Measurements from ENCODE around the gene FARS2. TPM values are rescaled to one million over a fixed set of nuclear protein-coding genes. Genes with fewer than 3 reads are reported as not detected.

The FARS2 gene
- total RNA-seq, 4 donors from 2014 or later: 16.4 to 26.1 (median 21.4) TPM

DNA sequence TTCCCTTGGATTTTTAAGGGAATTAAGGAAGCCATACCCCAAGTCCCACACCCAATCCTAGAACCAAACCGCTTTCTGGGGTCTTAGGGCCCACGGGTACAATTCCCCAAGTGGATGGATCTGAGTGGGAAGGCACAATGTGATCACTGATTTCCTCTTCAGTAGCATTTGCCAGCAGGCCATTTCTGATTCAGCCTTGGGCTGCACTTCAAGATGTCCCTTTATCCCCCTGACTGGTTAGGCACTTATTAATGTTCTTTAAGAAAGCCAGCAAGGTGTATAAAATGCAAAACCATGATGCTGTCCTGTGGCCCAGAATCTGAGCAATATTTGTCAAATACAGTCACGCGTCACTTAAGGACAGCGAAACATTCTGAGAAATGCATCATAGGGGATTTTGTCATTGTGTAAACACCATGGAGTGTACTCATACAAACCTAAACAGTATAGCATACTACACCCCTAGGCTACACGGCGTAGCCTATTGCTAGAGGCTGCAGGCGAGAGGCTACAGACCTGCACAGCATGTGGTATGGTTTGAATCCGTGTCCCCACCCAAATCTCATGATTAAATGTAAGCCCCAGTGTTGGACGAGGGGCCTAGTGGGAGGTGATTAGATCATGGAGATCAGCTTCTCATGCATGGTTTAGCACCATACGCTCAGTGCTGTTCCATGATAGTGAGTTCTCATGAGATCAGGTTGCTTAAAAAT lies 511.3 kb downstream of the FARS2 start:
- Histone ChIP-seq H3K36me3 (peaks cover 0 to 42% (median 0%) of the 10 kb centered on the region in 3 donors), H3K27me3 (no peaks in the 10 kb centered on the region), H3K4me3 (no peak overlapping the region), H3K4me1 (no peaks in the 10 kb centered on the region), H3K27ac (no peak overlapping the region), H3K9me3 (no peaks in the 10 kb centered on the region)
- 95% methylated on average over 11 of the region's 11 CpGs for WGBS, 2 donors
- TF ChIP-seq POLR2A (IDR thresholded peaks at IDR 0.05): no peak
- TF ChIP-seq, protein P1, sequence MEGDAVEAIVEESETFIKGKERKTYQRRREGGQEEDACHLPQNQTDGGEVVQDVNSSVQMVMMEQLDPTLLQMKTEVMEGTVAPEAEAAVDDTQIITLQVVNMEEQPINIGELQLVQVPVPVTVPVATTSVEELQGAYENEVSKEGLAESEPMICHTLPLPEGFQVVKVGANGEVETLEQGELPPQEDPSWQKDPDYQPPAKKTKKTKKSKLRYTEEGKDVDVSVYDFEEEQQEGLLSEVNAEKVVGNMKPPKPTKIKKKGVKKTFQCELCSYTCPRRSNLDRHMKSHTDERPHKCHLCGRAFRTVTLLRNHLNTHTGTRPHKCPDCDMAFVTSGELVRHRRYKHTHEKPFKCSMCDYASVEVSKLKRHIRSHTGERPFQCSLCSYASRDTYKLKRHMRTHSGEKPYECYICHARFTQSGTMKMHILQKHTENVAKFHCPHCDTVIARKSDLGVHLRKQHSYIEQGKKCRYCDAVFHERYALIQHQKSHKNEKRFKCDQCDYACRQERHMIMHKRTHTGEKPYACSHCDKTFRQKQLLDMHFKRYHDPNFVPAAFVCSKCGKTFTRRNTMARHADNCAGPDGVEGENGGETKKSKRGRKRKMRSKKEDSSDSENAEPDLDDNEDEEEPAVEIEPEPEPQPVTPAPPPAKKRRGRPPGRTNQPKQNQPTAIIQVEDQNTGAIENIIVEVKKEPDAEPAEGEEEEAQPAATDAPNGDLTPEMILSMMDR (IDR thresholded peaks at IDR 0.05): no peak
- TF ChIP-seq EP300 (IDR thresholded peaks at IDR 0.05): no peak
- DNase-seq (ENCODE audit: low spot score in 2 of 2): no peak

DNA sequence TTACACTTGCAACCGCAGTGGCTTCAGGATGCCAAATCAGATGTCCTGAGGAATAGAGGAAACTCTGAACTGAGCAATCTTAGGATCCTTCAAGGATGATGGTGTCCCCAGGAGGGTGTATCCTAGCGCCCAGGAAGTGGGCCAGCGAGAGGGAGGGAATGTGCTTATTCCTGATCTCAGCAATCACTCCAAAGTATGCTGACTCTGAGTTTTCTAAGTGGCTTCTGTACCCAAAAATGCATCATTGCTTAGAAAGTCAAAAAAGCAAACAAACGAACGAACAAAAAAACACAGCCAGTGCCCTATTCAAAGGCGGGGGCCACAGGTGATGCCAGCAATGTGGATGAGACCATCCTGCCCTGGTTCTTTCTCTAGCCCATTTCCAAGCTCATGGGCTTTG lies 514.8 kb downstream of the FARS2 start:
- 96% methylated on average over 6 of the region's 6 CpGs for WGBS, 2 donors
- Histone ChIP-seq H3K27ac (no peak overlapping the region), H3K36me3 (peaks cover 0 to 38% (median 0%) of the 10 kb centered on the region in 3 donors), H3K27me3 (no peaks in the 10 kb centered on the region), H3K4me1 (no peaks in the 10 kb centered on the region), H3K4me3 (no peak overlapping the region), H3K9me3 (no peaks in the 10 kb centered on the region)
- TF ChIP-seq, protein P1 (IDR thresholded peaks at IDR 0.05): no peak
- TF ChIP-seq EP300 (IDR thresholded peaks at IDR 0.05): no peak
- TF ChIP-seq POLR2A (IDR thresholded peaks at IDR 0.05): no peak
- no peak for DNase-seq (ENCODE audit: low spot score in 2 of 2)

DNA sequence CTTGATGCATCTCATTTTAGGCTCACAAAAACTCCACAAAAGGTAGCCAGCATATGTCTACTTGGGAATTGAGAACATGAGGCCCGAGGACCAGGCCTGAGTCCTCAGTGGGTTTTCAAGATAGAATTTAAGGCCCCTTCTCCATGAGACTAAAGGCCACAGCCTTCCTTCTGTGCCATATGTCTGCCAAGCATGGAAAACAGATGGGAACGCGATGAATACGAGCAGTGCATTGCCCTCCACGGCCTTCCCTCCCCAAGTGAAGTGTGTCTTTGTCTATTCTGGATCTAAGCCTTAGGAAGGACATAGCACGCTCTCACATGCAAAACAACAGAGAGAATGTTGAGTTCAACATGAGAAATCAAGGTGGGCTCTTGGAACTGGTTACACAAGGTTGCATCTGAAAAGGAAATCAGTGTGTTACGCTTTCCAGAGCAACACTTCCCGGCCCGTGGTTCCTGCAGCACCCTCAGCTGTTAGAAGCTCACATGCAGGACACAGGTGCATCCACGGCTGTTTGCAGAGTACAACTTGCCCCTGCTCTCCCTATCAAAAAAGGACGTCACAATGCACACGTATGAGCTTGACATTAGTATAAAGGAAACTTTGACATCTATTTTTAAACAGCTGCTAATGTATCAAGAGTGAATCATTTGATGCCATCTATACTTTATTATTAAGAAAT lies 515.5 kb downstream of the FARS2 start:
- no peak for DNase-seq (ENCODE audit: low spot score in 2 of 2)
- Histone ChIP-seq H3K27me3 (no peaks in the 10 kb centered on the region), H3K4me1 (no peaks in the 10 kb centered on the region), H3K9me3 (no peaks in the 10 kb centered on the region), H3K4me3 (no peak overlapping the region), H3K36me3 (peaks cover 0 to 33% (median 0%) of the 10 kb centered on the region in 3 donors), H3K27ac (no peak overlapping the region)
- WGBS, 2 donors: 65 to 68% methylated on average over 12 of the region's 12 CpGs
- TF ChIP-seq EP300 (IDR thresholded peaks at IDR 0.05): no peak
- TF ChIP-seq, protein P1 (IDR thresholded peaks at IDR 0.05): no peak
- TF ChIP-seq POLR2A (IDR thresholded peaks at IDR 0.05): no peak

- TF ChIP-seq POLR2A (IDR thresholded peaks at IDR 0.05) (no peak), EP300 (IDR thresholded peaks at IDR 0.05) (no peak)
- TF ChIP-seq, protein P1 (IDR thresholded peaks at IDR 0.05): no peak
- no peaks in the 10 kb centered on the region for H3K27me3 ChIP-seq
Measured at GRCh38 chr6:5778317-5778857, 517.1 kb downstream of the FARS2 start.

DNA sequence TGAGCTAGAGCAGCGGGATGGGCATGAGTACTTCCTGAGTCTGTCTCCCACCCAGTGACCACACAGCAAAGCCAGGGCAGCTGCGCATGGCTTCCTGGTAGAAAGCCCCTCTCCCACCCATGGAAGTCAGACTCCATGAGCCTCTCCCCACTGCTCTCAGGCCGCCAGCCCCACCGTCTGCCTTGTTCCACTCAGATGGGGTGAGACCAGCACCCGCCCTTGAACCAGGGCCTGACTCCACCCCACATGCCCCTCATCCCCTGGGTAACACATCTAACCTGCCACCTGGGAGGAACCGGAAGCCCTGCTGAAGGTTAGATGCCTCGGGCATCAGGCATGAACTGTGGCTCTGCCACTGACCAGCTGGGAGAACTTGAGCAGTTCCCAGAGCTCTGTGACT lies 517.6 kb downstream of the FARS2 start:
- TF ChIP-seq EP300 (IDR thresholded peaks at IDR 0.05) (no peak), POLR2A (IDR thresholded peaks at IDR 0.05) (no peak)
- TF ChIP-seq, protein P1 (IDR thresholded peaks at IDR 0.05): no peak
- Histone ChIP-seq H3K4me3 (no peak overlapping the region), H3K4me1 (no peaks in the 10 kb centered on the region), H3K27ac (no peak overlapping the region), H3K9me3 (no peaks in the 10 kb centered on the region), H3K36me3 (peaks cover 0 to 16% (median 0%) of the 10 kb centered on the region in 3 donors), H3K27me3 (no peaks in the 10 kb centered on the region)
- no peak for DNase-seq (ENCODE audit: low spot score in 2 of 2)
- WGBS, 2 donors: 92 to 93% methylated on average over 7 of the region's 7 CpGs

More at GRCh38 chr6:5778317-5778857, 517.1 kb downstream of the FARS2 start:
- WGBS, 2 donors: 88% methylated on average over 7 of the region's 7 CpGs
- H3K9me3 ChIP-seq: no peaks in the 10 kb centered on the region
- H3K4me3 ChIP-seq: no peak overlapping the region
- no peak for DNase-seq (ENCODE audit: low spot score in 2 of 2)
- H3K27ac ChIP-seq: no peak overlapping the region
- peaks cover 0 to 20% (median 0%) of the 10 kb centered on the region in 3 donors for H3K36me3 ChIP-seq
- no peaks in the 10 kb centered on the region for H3K4me1 ChIP-seq
